ENCODE data around the gene SCLT1. TPM values are rescaled to one million over a fixed set of nuclear protein-coding genes. Genes with fewer than 3 reads are reported as not detected.

The SCLT1 gene
- total and polyA plus RNA-seq, 2 experiments from 2014 or later = 5.7 to 13.9 TPM

- Histone ChIP-seq H3K9me3 (ENCODE audit: low read depth) (no peaks in the 10 kb centered on the region), H3K4me3 (no peak overlapping the region), H3K4me1 (ENCODE audit: low read depth) (no peaks in the 10 kb centered on the region), H3K27me3 (no peaks in the 10 kb centered on the region), H3K27ac (no peak overlapping the region), H3K36me3 (no peaks in the 10 kb centered on the region)
- TF ChIP-seq CTCF (IDR thresholded peaks at IDR 0.05; ENCODE audit: low read depth, low read length) = no peak
- DNase-seq (ENCODE audit: low read depth in 1 of 2, low spot score in 1 of 2) = no peak
Observed at GRCh38 chr4:129008096-129008495, 85.2 kb downstream of the SCLT1 start.

GRCh38 chr4:128986908-128987307 is 106.4 kb downstream of the SCLT1 start:
- TF ChIP-seq CTCF (IDR thresholded peaks at IDR 0.05; ENCODE audit: low read depth, low read length) = no peak
- no peak for DNase-seq (ENCODE audit: low read depth in 1 of 2, low spot score in 1 of 2)
- H3K27ac ChIP-seq = no peak overlapping the region
- no peaks in the 10 kb centered on the region for H3K27me3 ChIP-seq
- H3K36me3 ChIP-seq = no peaks in the 10 kb centered on the region
- no peak overlapping the region for H3K4me3 ChIP-seq
- H3K4me1 ChIP-seq (ENCODE audit: low read depth) = no peaks in the 10 kb centered on the region
- H3K9me3 ChIP-seq (ENCODE audit: low read depth) = no peaks in the 10 kb centered on the region

- H3K4me3 ChIP-seq = no peak overlapping the region
- no peak for TF ChIP-seq CTCF (IDR thresholded peaks at IDR 0.05; ENCODE audit: low read depth, low read length)
- DNase-seq (ENCODE audit: low read depth in 1 of 2, low spot score in 1 of 2) = no peak
- no peaks in the 10 kb centered on the region for H3K9me3 ChIP-seq (ENCODE audit: low read depth)
- H3K4me1 ChIP-seq (ENCODE audit: low read depth) = no peaks in the 10 kb centered on the region
- no peaks in the 10 kb centered on the region for H3K36me3 ChIP-seq
- H3K27me3 ChIP-seq = no peaks in the 10 kb centered on the region
- H3K27ac ChIP-seq = no peak overlapping the region
Observed at GRCh38 chr4:128986019-128986418, 107.3 kb downstream of the SCLT1 start.

GRCh38 chr4:128983771-128984485 is 109.4 kb downstream of the SCLT1 start:
- no peak overlapping the region for H3K4me3 ChIP-seq
- TF ChIP-seq CTCF (IDR thresholded peaks at IDR 0.05; ENCODE audit: low read depth, low read length) = no peak

GRCh38 chr4:128981377-128981776 is 112.0 kb downstream of the SCLT1 start:
- H3K27ac ChIP-seq = no peak overlapping the region

More at GRCh38 chr4:128983771-128984485, 109.4 kb downstream of the SCLT1 start:
- peak in 1 of 2 donors; percentile 2 for DNase-seq (ENCODE audit: low read depth in 1 of 2, low spot score in 1 of 2)
- H3K36me3 ChIP-seq = no peaks in the 10 kb centered on the region
- H3K27me3 ChIP-seq = no peaks in the 10 kb centered on the region
- H3K9me3 ChIP-seq (ENCODE audit: low read depth) = no peaks in the 10 kb centered on the region
- no peak overlapping the region for H3K27ac ChIP-seq
- H3K4me1 ChIP-seq (ENCODE audit: low read depth) = no peaks in the 10 kb centered on the region

More at GRCh38 chr4:128981377-128981776, 112.0 kb downstream of the SCLT1 start:
- H3K36me3 ChIP-seq = no peaks in the 10 kb centered on the region
- H3K27me3 ChIP-seq = no peaks in the 10 kb centered on the region
- H3K4me1 ChIP-seq (ENCODE audit: low read depth) = no peaks in the 10 kb centered on the region
- no peak for DNase-seq (ENCODE audit: low read depth in 1 of 2, low spot score in 1 of 2)
- no peak for TF ChIP-seq CTCF (IDR thresholded peaks at IDR 0.05; ENCODE audit: low read depth, low read length)
- no peaks in the 10 kb centered on the region for H3K9me3 ChIP-seq (ENCODE audit: low read depth)
- no peak overlapping the region for H3K4me3 ChIP-seq

Data from cardiac muscle cell (in vitro differentiated cells and primary cell).